NB4 (cell line): Measurements from ENCODE around the gene ARMC12.

Experiments used
- POLR2A ChIP-seq: IDR thresholded peaks from 2 replicates; pipeline ENCODE4 v1.6.1; 2011; ENCODE audit warnings: mild to moderate bottlenecking; ENCODE audit not compliant: insufficient read length; ENCODE audit errors: extremely low read depth
- TF ChIP-seq, protein P1 (sequence below): IDR thresholded peaks from one replicate; pipeline ENCODE4 v1.5.1; 2012; ENCODE audit warnings: low read depth, low read length

DNA sequence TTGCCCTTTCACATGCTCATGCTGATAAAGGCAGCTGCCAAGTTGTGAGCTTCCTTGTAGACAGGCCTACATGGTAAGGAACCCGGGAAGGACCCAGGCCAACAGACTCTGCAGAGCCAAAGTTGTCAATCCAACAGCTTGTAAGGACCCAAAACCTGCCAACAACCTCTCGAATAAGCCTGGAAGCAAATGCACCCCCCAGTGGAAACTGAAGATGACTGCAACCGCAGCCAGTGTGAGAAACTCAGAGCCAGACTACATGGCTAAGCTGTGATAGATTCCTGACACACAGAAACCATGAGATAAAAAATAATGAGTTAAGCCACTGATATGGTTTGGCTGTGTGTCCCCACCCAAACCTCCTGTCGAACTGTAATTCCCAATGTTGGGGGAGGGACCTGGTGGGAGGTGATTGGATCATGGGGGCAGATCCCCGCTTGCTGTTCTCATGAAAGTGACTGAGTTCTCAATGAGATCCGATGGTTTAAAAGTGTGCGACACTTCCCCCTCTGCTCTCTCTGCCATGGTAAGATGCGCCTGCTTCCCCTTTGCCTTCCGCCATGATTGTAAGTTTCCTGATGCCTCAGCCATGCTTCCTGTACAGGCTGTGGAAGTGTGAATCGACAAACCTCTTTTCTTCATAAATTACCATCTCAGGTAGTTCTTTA, 20.8 kb downstream of the ARMC12 start:
- TF ChIP-seq, protein P1, sequence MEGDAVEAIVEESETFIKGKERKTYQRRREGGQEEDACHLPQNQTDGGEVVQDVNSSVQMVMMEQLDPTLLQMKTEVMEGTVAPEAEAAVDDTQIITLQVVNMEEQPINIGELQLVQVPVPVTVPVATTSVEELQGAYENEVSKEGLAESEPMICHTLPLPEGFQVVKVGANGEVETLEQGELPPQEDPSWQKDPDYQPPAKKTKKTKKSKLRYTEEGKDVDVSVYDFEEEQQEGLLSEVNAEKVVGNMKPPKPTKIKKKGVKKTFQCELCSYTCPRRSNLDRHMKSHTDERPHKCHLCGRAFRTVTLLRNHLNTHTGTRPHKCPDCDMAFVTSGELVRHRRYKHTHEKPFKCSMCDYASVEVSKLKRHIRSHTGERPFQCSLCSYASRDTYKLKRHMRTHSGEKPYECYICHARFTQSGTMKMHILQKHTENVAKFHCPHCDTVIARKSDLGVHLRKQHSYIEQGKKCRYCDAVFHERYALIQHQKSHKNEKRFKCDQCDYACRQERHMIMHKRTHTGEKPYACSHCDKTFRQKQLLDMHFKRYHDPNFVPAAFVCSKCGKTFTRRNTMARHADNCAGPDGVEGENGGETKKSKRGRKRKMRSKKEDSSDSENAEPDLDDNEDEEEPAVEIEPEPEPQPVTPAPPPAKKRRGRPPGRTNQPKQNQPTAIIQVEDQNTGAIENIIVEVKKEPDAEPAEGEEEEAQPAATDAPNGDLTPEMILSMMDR, result peak; percentile 75
- TF ChIP-seq POLR2A, result no peak
